Measurements from ENCODE around the gene EXOC2. TPM values are rescaled to one million over a fixed set of nuclear protein-coding genes. Genes with fewer than 3 reads are reported as not detected.

Gene EXOC2
- total and polyA plus RNA-seq, 2 donors (not counting 3 experiments of a cell fraction or from before 2014, with no cell fraction given), result 18.2 to 30.8 TPM

GRCh38 chr6:714100-714499, 21.2 kb upstream of the EXOC2 start:
- POLR2A ChIA-PET, result no interaction called here
- dilution Hi-C loops (cut with MboI; ENCODE audit: extremely low pct_ligation_motif_present, low sequenced_read_pairs), result no loop called here
- intact Hi-C loops (cut with micrococcal nuclease), result loop anchor here (5.0 kb wide), 1 partner anchor 422 kb away; the partner anchor contains the start of gene DUSP22

GRCh38 chr6:713351-713750, 20.4 kb upstream of the EXOC2 start:
- Histone ChIP-seq H3K27me3 (ENCODE audit: control insufficient read depth in 2 of 2, insufficient read depth in 2 of 2, low read length in 2 of 2) (no peaks in the 10 kb centered on the region), H3K27ac (ENCODE audit: insufficient read depth, low read depth, low read length) (no peak overlapping the region), H3K36me3 (ENCODE audit: control insufficient read depth in 2 of 2, extremely low read depth in 1 of 2, insufficient read depth in 2 of 2, low read length in 2 of 2) (no peaks in the 10 kb centered on the region), H2AFZ (ENCODE audit: low read depth, low read length) (no peak overlapping the region), H3K4me3 (replicated peaks in 1 of 3; ENCODE audit: insufficient read depth in 1 of 3, low read depth in 1 of 3, low read length in 3 of 3) (no peak overlapping the region), H4K20me1 (replicated peaks; ENCODE audit: control insufficient read depth, extremely low read depth, insufficient read depth, low read length) (no peaks in the 10 kb centered on the region), H3K4me1 (ENCODE audit: control insufficient read depth, extremely low read depth, insufficient read depth, low read length) (peaks cover 54% of the 10 kb centered on the region), H3K79me2 (ENCODE audit: control insufficient read depth, insufficient read depth, low read length) (no peaks in the 10 kb centered on the region), H3K4me2 (ENCODE audit: insufficient read depth, low read length) (no peak overlapping the region), H3K9ac (replicated peaks; ENCODE audit: extremely low read depth, insufficient read depth, low read length) (no peak overlapping the region), H3K9me1 (replicated peaks; ENCODE audit: control insufficient read depth, extremely low read depth, insufficient read depth, low read length) (no peaks in the 10 kb centered on the region), H3K9me3 (replicated peaks; ENCODE audit: control insufficient read depth, insufficient read depth, low read length) (no peaks in the 10 kb centered on the region)
- no peak for DNase-seq (ENCODE audit: low read depth, low spot score)
- BruUV-seq (replicated peaks), result no TSS peak
- ChIA-PET CTCF (interaction anchor here (2.5 to 5.3 kb wide), 2 partner anchors 9 to 120 kb away, joined by 9 to 55 read pairs; no protein-coding TSS in a partner anchor), POLR2A (no interaction called here)
- dilution Hi-C loops (cut with MboI; ENCODE audit: extremely low pct_ligation_motif_present, low sequenced_read_pairs), result no loop called here
- TF ChIP-seq POLR2AphosphoS5 (IDR thresholded peaks at IDR 0.05; ENCODE audit: insufficient read depth, low read depth, low read length) (no peak), EZH2 (IDR thresholded peaks at IDR 0.05; ENCODE audit: borderline replicate concordance, low read depth, low read length, severe bottlenecking) (no peak), JUN (IDR thresholded peaks at IDR 0.05; ENCODE audit: borderline replicate concordance, insufficient read depth, insufficient read length, low read depth) (no peak), MAX (IDR thresholded peaks at IDR 0.05; ENCODE audit: insufficient read depth, insufficient read length) (no peak), POLR2A (IDR thresholded peaks at IDR 0.05; ENCODE audit: low read depth, low read length) (no peak), GATA2 (IDR thresholded peaks at IDR 0.05; ENCODE audit: insufficient read depth, insufficient read length, low read depth, low read length) (no peak), MYC (IDR thresholded peaks at IDR 0.05; ENCODE audit: low read depth, low read length) (no peak), FOS (IDR thresholded peaks at IDR 0.05; ENCODE audit: borderline replicate concordance, insufficient read depth, low read length) (no peak), CTCF (IDR thresholded peaks at IDR 0.05; ENCODE audit: extremely low read depth in 1 of 2, insufficient read depth in 1 of 2, low read depth in 1 of 2, low read length in 2 of 2) (no peak)
- intact Hi-C loops (cut with micrococcal nuclease), result loop anchor here (5.0 kb wide), 1 partner anchor 421 kb away; the partner anchor contains the start of gene DUSP22
- no peak for FAIRE-seq

More at GRCh38 chr6:714100-714499, 21.2 kb upstream of the EXOC2 start:
- Histone ChIP-seq H3K4me2 (ENCODE audit: insufficient read depth, low read length) (peak overlapping the region; percentile 3), H2AFZ (ENCODE audit: low read depth, low read length) (peak overlapping the region; percentile 57), H3K79me2 (ENCODE audit: control insufficient read depth, insufficient read depth, low read length) (no peaks in the 10 kb centered on the region), H3K9me1 (replicated peaks; ENCODE audit: control insufficient read depth, extremely low read depth, insufficient read depth, low read length) (no peaks in the 10 kb centered on the region), H3K27ac (ENCODE audit: insufficient read depth, low read depth, low read length) (peak overlapping the region; percentile 10), H3K4me1 (ENCODE audit: control insufficient read depth, extremely low read depth, insufficient read depth, low read length) (peaks cover 47% of the 10 kb centered on the region), H4K20me1 (replicated peaks; ENCODE audit: control insufficient read depth, extremely low read depth, insufficient read depth, low read length) (no peaks in the 10 kb centered on the region), H3K4me3 (replicated peaks in 1 of 3; ENCODE audit: insufficient read depth in 1 of 3, low read depth in 1 of 3, low read length in 3 of 3) (no peak overlapping the region), H3K36me3 (ENCODE audit: control insufficient read depth in 2 of 2, extremely low read depth in 1 of 2, insufficient read depth in 2 of 2, low read length in 2 of 2) (no peaks in the 10 kb centered on the region), H3K9ac (replicated peaks; ENCODE audit: extremely low read depth, insufficient read depth, low read length) (no peak overlapping the region), H3K9me3 (replicated peaks; ENCODE audit: control insufficient read depth, insufficient read depth, low read length) (no peaks in the 10 kb centered on the region), H3K27me3 (ENCODE audit: control insufficient read depth in 2 of 2, insufficient read depth in 2 of 2, low read length in 2 of 2) (no peaks in the 10 kb centered on the region)
- peak; percentile 24 for FAIRE-seq
- DNase-seq (ENCODE audit: low read depth, low spot score), result no peak
- peak; percentile 61 for TF ChIP-seq GATA2 (IDR thresholded peaks at IDR 0.05; ENCODE audit: insufficient read depth, insufficient read length, low read depth, low read length)
- no peak for TF ChIP-seq POLR2AphosphoS5 (IDR thresholded peaks at IDR 0.05; ENCODE audit: insufficient read depth, low read depth, low read length)
- CTCF ChIA-PET, result interaction anchor here (2.5 to 5.3 kb wide), 2 partner anchors 8 to 121 kb away, joined by 9 to 55 read pairs; no protein-coding TSS in a partner anchor
- no TSS peak for BruUV-seq (replicated peaks)
